Measurements from ENCODE around the gene COL11A1.
"Not testable (repeated sequence)": the region's sequence is repeated elsewhere in the genome, so short reads cannot be mapped to it uniquely, and the experiment has no call there.

COL11A1 gene

GRCh38 chr1:103084181-103084580 is 24.1 kb downstream of the COL11A1 start:
- no peak for DNase-seq (ENCODE audit: low read depth in 2 of 2)

- DNase-seq (ENCODE audit: low read depth in 2 of 2): no peak
These were observed 32.9 kb downstream of the COL11A1 start for GRCh38 chr1:103075316-103076000.

GRCh38 chr1:103074224-103074623 is 34.1 kb downstream of the COL11A1 start:
- DNase-seq (ENCODE audit: low read depth in 2 of 2): no peak

GRCh38 chr1:103069201-103069600 is 39.1 kb downstream of the COL11A1 start:
- DNase-seq (ENCODE audit: low read depth in 2 of 2): no peak

GRCh38 chr1:103063921-103064320 is 44.4 kb downstream of the COL11A1 start:
- DNase-seq (ENCODE audit: low read depth in 2 of 2): no peak

GRCh38 chr1:103058391-103058790 is 49.9 kb downstream of the COL11A1 start:
- no peak for DNase-seq (ENCODE audit: low read depth in 2 of 2)

- no peak for DNase-seq (ENCODE audit: low read depth in 2 of 2)
These were observed 51.9 kb downstream of the COL11A1 start for GRCh38 chr1:103056423-103056822.

- not testable (repeated sequence) for DNase-seq (ENCODE audit: low read depth in 2 of 2)
These were observed 80.2 kb downstream of the COL11A1 start for GRCh38 chr1:103028110-103028509.

- DNase-seq (ENCODE audit: low read depth in 2 of 2): no peak
These were observed 82.4 kb downstream of the COL11A1 start for GRCh38 chr1:103025858-103026409.

GRCh38 chr1:103024051-103024450 is 84.3 kb downstream of the COL11A1 start:
- no peak for DNase-seq (ENCODE audit: low read depth in 2 of 2)

GRCh38 chr1:103002005-103002404 is 106.3 kb downstream of the COL11A1 start:
- DNase-seq (ENCODE audit: low read depth in 2 of 2): no peak

- DNase-seq (ENCODE audit: low read depth in 2 of 2): no peak
These were observed 129.4 kb downstream of the COL11A1 start for GRCh38 chr1:102978874-102979273.

GRCh38 chr1:102977292-102977691 is 131.0 kb downstream of the COL11A1 start:
- DNase-seq (ENCODE audit: low read depth in 2 of 2): no peak

GRCh38 chr1:102970496-102971078 is 137.7 kb downstream of the COL11A1 start:
- no peak for DNase-seq (ENCODE audit: low read depth in 2 of 2)

GRCh38 chr1:102967786-102968185 is 140.5 kb downstream of the COL11A1 start:
- DNase-seq (ENCODE audit: low read depth in 2 of 2): no peak

GRCh38 chr1:102961549-102961948 is 146.8 kb downstream of the COL11A1 start:
- DNase-seq (ENCODE audit: low read depth in 2 of 2): no peak

GRCh38 chr1:102954576-102954975 is 153.7 kb downstream of the COL11A1 start:
- no peak for DNase-seq (ENCODE audit: low read depth in 2 of 2)

GRCh38 chr1:102952400-102952799 is 155.9 kb downstream of the COL11A1 start:
- no peak for DNase-seq (ENCODE audit: low read depth in 2 of 2)

GRCh38 chr1:102942324-102942723 is 166.0 kb downstream of the COL11A1 start:
- no peak for DNase-seq (ENCODE audit: low read depth in 2 of 2)

GRCh38 chr1:102941366-102941947 is 166.9 kb downstream of the COL11A1 start:
- DNase-seq (ENCODE audit: low read depth in 2 of 2): no peak

GRCh38 chr1:102937401-102937800 is 170.9 kb downstream of the COL11A1 start:
- no peak for DNase-seq (ENCODE audit: low read depth in 2 of 2)

- not testable (repeated sequence) for DNase-seq (ENCODE audit: low read depth in 2 of 2)
These were observed 175.0 kb downstream of the COL11A1 start for GRCh38 chr1:102933362-102933761.

GRCh38 chr1:102919659-102920058 is 188.7 kb downstream of the COL11A1 start:
- DNase-seq (ENCODE audit: low read depth in 2 of 2): no peak

Measured in stimulated activated CD8-positive, alpha-beta memory T cell treated with anti-CD3 and anti-CD28 coated beads, Interleukin-7, amount 100 ng/mL, for 1 hour (primary cell).